GM12875 (cell line): ENCODE data around the gene FRY.

Source experiments
- H3K4me3 ChIP-seq: one replicate; pipeline ENCODE4 v1.5.1; 2011; ENCODE audit warnings: low read depth, low read length, control low read depth
- TF ChIP-seq, protein P1 (sequence below): IDR thresholded peaks from 2 replicates; pipeline ENCODE4 v1.5.1; 2011; ENCODE audit warnings: low read depth, mild to moderate bottlenecking, control low read depth, inconsistent platforms, low read length, moderate library complexity, borderline replicate concordance; ENCODE audit not compliant: insufficient read depth

Gene FRY

DNA sequence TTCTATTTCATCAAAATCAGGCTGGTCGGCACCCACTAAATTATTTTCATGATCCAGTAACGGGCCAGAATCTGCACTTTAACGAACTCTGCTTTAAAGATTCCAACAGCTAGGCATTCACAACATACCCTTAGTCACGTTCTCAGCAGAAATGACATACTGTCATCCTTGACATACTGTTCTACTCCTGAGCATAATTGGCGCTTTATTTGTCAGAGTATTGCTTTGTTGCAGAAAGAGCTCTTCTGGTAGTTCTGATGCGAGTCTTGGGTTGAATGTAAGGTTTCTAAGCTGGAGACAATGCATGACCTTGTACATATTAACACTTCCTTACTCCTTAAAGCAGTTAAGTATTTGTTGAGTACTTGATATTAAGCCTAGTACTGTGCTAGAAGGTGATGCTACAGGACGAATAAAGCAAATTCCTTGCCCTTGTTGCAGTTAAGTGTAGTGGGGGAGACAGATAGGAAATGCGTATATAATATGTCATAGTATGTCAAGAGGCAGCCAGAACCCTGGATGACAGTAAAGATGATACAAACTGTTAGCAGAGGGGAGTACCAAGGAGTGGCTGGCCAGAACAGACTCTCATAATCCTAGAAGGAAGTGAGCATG, 32.2 kb downstream of the FRY start:
- H3K4me3 ChIP-seq = no peak overlapping the region
- TF ChIP-seq, protein P1, sequence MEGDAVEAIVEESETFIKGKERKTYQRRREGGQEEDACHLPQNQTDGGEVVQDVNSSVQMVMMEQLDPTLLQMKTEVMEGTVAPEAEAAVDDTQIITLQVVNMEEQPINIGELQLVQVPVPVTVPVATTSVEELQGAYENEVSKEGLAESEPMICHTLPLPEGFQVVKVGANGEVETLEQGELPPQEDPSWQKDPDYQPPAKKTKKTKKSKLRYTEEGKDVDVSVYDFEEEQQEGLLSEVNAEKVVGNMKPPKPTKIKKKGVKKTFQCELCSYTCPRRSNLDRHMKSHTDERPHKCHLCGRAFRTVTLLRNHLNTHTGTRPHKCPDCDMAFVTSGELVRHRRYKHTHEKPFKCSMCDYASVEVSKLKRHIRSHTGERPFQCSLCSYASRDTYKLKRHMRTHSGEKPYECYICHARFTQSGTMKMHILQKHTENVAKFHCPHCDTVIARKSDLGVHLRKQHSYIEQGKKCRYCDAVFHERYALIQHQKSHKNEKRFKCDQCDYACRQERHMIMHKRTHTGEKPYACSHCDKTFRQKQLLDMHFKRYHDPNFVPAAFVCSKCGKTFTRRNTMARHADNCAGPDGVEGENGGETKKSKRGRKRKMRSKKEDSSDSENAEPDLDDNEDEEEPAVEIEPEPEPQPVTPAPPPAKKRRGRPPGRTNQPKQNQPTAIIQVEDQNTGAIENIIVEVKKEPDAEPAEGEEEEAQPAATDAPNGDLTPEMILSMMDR = no peak

DNA sequence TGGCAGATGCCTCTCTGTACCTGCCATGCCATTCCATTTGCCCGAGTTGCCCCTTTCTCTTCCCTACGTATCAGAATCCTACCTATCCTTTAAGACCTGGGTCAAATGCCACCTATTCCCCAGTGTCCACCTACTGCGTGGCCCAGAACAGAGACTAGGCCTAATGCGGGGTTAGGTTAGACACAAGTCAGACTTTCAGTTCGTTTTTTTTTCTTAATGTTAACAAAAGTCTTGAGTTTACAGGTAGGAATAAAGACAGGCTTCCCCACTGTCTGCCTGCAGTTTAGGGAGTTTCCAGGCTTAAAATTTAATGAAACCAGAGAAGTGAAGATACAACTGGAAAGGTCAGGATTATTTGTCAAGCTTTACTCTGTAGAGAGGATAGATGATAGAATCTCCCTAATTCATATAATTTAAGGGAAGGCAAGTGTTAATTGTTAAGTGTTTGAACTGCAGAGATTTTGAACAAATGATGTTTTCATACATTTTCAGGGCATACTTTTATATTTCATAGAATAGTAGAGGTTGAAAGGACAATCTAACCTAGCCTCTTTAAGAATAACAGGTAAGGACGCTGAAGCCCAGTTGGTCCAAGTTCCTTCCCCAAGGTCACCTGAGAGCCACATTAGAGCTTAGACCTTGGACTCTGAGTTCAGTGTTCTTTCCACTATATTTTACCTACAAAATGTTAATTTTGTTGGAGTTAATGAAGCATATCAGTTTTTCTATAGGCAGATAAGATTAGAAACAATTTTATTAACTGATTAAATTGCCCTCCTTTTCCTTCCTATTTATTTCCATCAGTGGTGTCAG, 35.8 kb downstream of the FRY start:
- H3K4me3 ChIP-seq = no peak overlapping the region
- TF ChIP-seq, protein P1 = no peak

DNA sequence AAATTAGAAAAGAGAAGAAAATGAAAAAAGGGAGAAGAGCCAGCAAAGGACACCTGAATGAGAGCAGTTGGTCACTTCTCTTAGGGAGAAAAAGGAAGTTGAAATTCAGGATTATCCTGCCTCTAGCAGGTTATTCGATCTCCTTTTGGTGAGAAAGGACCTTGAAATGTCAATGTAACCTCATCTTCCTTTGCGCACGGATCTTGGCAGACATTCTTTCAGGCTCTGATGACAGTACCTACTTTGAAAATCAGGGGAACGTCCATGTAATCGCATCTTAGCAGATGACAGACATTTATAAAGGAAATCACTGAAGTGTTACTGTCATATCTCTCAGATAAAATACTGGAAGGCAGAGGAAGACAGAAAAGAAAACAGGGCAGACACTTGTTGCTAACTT, 36.7 kb downstream of the FRY start:
- TF ChIP-seq, protein P1 = no peak
- H3K4me3 ChIP-seq = no peak overlapping the region

DNA sequence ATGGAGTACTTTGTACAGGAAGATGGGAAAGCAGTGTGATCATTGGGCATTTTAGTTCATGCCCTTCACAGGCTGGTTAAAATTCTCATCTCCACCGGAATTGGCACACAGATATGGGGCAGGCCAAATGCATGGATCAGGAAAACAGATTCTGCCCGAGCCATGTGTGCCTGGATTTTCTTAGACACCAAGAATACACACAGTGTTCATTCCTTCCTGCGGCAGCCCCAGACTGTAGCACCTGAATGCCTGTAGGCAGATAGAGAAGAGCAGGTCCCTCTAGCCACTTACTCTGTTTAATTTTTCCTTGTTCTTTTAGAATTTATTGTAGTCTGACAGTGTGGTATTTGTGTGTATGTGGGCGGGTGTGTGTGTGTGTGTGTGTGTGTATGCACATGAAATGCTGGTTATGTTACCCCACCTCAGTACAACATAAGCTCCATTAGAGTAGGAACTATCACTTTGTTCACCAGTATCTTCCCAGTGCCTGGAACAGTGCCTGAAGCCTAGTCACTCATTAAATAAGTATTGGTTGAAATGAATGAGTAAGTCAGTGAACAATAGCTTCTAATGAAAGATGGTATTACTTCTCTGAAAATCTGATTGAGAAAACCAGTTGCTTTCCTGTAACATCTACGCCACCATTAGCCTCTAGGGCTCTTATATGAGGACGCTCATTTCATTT, 41.7 kb downstream of the FRY start:
- TF ChIP-seq, protein P1 = no peak
- no peak overlapping the region for H3K4me3 ChIP-seq

DNA sequence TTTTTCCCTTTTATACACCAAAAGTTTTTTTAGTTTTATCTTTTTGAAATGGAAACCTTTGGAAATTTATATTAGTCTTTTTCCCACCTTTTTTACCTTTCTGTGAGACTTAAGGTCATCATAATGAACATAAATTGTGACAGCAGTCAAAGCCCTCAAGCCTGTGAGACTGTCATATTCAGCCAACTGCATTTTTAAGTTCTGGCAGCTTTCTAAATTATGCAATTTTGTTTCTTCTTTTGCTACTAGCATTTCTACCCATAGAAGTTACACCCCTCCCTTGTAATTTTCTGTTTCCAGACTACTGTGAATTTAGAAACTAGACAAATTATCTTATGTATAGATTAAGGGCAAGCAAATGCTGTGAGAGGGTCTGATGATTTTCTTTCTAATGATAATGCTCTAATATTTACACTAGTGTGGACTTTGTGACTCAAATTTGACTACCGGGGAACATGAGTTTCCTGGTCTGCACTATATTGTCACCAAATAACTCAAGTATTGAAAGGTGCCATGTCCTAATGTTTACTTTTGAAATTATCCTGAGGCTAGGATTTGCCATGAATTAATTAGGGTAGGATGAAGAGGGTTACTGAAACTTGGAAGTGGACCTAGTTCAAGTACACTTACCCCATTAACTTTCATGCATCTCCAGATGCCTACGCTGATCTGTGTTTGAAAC, 43.7 kb downstream of the FRY start:
- no peak overlapping the region for H3K4me3 ChIP-seq
- TF ChIP-seq, protein P1 = no peak

DNA sequence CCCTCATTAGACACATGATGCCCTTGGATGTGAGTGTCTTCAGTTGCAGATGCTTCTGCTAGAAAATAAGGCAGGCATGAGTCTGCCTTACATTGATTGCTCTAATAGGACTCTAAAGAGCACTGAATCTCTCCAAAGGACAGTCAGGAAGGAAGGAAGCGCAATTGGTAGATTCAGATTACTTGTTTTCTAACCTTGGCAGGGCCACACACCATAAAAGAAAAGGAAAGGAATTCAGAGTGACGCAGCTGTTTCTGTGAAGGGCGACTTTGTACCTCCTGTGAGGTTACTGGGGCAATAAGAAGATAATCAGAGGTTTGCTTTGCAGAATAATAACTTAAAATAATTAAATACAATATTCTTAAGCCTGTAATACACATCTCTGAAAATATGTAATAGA, 48.0 kb downstream of the FRY start:
- no peak overlapping the region for H3K4me3 ChIP-seq
- TF ChIP-seq, protein P1 = no peak
